AG08396 (cell line): Measurements from ENCODE around the gene CD200R1.

Experiments
- DNase-seq: peaks from one replicate; pipeline ENCODE4 v3.0.0; 2012; ENCODE audit warnings: low spot score, mixed read lengths

The CD200R1 gene

GRCh38 chr3:112888381-112889085 lies 86.4 kb downstream of the CD200R1 start:
- no peak for DNase-seq

GRCh38 chr3:112884678-112885290 lies 90.1 kb downstream of the CD200R1 start:
- no peak for DNase-seq

GRCh38 chr3:112881891-112882290 lies 93.0 kb downstream of the CD200R1 start:
- DNase-seq, result no peak

- DNase-seq, result no peak
These were observed 99.3 kb downstream of the CD200R1 start for GRCh38 chr3:112875561-112875960.

GRCh38 chr3:112874725-112875124 lies 100.2 kb downstream of the CD200R1 start:
- no peak for DNase-seq

- DNase-seq, result no peak
These were observed 101.3 kb downstream of the CD200R1 start for GRCh38 chr3:112873632-112874031.

GRCh38 chr3:112871735-112872134 lies 103.2 kb downstream of the CD200R1 start:
- DNase-seq, result no peak
